GM18519 (cell line): ENCODE data around the gene DST.
"Not testable (repeated sequence)": the region's sequence is repeated elsewhere in the genome, so short reads cannot be mapped to it uniquely, and the experiment has no call there.

Source experiments
- ATAC-seq: cut with Tn5 transposase; IDR thresholded peaks from one replicate; pipeline ENCODE4 v1.9.1; 2021; ENCODE audit warnings: mild to moderate bottlenecking, moderate library complexity; ENCODE audit not compliant: unreplicated experiment, low FRiP score

DST gene

DNA sequence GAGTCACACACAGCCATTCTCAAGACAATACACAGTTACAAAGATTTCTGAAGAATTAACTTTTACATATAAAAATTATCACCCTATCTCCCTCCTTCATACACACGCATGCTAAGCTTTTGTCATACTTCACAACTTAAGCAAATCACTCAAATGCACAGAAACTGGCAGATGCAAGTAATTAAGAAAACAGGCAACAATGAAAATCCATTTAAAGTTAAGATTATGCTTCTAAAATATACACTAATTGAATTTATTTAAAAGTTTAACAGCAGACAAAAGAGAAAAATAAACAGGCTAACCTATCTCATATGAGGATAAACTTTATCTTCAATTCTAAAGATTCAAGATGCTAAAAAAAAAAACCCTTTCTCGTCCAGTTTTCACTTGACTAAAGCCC lies 68.4 kb downstream of the DST start:
- ATAC-seq = no peak

DNA sequence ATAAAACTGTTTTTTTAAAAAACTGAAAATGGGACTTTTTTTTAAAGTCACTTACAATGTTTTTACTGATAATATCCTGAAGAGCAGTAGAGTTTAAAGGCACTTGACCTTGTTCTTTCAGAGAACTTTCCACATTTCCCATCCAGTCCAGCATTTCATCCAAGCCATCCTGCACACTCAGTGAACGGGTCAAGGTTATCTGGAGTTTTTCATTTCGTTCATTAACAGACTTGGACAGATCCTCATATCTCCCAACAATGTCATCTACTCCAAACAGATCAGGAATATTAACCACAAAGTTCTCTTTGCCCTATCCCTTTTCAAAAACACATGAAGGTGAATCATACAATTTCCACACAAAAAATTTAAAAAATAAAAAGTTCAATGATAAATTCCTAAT lies 69.1 kb downstream of the DST start:
- no peak for ATAC-seq

DNA sequence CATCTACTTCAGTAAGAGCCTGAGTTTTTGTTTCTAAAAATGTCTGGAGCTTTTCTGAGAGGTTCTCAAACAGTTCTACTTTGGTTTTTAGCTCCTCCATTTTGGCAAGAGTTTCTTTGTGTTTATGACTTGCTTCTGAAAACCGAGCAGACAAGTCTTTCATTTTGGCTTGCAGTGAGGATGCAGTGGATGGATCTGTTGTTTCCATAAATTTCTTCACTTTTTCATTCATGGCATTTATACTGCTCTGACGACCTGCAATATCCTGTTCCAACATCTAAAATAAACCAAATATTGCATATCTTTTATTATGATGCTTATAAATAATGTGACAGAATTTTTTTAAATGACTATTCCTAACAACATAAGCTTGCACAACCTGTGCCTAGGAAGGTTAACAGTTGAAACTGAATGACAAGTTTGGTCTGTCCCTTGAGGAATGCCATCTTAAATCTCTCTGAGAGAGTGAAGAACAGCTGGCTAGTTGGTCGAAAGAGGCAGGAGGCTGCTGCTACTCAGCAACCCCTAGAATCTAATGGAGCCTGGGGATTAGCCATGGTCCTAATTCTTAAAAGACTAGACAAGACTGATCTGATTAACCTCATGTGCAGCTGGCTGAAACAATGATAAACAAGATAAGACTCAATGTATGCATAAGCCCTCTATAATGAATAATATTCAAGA lies 69.8 kb downstream of the DST start:
- no peak for ATAC-seq

DNA sequence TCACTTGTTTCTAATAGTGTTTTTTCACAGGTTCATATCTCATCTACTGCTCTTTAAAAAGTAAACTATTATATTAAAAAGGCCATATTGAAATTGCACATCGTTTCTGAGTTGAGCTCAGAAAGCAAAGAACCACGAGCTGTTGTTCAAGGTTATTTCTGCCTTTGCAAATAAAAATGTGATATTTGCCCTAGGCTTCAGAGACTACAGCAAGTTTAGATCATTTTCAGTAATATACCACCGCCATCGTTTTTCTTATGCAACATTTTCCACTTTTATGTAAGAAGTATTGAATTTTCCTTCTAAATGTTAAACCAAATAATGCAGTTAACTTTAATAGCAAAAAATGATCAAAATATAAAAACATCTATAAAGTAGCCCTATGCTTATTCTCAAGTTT lies 71.1 kb downstream of the DST start:
- ATAC-seq = no peak

DNA sequence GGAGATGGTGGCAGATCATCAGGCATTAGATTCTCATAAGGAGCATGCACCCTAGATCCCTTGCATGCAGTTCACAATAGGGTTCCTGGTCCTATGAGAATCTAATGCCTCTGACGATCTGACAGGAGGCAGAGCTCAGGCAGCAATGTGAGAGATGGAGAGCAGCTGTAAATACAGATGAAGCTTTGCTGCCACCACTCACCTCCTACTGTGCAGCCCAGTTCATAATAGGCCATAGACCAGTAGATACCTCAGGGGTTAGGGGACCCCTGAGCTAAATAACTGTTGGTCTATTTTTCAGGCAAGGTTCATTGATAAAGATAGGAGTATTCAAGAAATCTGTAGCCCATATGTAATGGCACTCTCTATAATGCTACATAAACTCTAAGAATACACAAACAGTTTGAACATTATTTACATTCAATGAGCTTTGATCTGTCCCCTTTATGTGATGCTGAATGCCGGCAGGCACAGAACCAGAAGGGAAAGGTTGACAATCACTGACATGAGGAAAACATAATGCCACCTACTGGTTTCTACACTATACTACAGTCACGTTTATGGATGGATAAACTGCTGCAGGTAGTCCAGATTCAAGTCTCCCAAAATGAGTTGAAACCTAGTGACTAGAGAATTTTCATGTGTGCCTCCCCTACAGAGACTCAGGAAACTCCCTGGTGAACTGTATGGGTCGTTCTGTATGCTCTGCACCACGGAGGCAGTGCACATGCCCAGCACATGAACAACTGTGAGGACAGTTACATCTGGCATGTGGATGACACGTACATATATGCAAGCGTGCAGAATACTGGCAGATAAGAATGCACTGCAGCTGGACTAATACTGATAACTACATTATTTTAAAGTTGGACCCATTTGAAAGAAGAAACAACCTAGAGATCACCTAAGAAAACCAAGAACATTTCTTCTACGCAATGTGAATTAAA lies 72.0 kb downstream of the DST start:
- peak; percentile 76 for ATAC-seq

DNA sequence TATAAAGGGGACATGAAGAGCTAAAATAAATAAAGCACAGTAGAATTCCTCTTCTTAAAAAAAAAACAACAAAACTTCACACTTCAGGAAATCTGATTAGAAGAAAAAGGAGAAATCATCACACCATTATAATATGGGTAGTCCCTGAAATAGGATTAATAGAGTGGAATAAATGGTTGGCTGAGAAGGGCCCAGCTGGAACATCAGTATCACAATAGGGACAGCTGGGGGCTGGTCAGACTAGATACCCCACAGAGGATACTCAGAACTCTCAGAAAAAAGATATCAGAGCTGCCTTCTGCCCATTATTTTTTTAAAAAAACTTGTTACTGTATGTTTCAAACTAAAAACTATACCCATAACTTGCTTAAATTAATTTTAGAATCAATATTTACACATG lies 75.2 kb downstream of the DST start:
- no peak for ATAC-seq

DNA sequence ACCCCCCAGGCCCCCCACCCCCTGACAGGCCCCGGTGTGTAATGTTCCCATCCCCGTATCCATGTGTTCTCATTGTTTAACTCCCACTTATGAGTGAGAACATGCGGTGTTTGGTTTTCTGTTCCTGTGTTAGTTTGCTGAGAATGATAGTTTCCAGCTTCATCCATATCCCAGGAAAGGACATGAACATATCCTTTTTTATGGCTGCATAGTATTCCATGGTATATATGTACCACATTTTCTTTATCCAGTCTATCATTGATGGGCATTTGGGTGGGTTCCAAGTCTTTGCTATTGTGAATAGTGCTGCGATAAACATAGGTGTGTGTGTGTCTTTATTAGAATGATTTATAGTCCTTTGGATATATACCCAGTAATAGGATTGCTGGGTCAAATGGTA lies 80.0 kb downstream of the DST start:
- ATAC-seq = not testable (repeated sequence)

DNA sequence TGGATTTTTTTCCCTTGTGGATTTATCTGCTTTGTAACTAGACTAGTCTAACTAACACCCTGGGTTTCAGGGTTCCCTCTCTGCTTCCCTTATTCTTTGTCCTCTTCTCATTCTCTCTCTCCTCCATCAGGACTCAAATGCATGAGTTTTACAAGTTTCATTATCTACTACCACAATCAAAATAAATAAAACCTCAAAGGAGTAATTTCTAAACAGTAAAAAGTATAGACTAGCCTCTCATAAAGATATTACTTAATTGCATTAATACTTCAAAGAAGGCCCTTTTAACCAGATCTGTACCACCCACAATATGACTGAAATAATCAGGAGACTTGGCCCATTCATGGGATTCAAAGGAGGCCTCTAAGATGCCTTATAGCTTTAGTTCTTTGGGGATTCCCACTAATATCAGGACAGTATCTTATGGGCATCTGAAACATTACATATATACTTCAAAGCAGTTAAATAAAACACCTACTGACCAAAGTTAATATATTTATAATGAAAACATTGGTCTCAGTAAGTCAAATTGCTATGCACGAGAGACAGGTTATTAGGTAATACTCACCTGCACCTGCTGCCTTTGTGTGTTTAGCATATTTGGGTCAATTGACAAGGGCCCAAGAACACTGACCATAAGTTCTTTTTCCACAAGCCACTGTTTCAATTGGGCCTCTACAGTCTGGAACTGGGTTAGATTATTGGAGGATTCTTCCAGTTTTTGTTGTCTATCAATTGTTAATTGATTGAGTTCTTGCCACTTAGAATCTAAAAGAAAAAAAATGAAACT lies 85.7 kb downstream of the DST start:
- no peak for ATAC-seq

DNA sequence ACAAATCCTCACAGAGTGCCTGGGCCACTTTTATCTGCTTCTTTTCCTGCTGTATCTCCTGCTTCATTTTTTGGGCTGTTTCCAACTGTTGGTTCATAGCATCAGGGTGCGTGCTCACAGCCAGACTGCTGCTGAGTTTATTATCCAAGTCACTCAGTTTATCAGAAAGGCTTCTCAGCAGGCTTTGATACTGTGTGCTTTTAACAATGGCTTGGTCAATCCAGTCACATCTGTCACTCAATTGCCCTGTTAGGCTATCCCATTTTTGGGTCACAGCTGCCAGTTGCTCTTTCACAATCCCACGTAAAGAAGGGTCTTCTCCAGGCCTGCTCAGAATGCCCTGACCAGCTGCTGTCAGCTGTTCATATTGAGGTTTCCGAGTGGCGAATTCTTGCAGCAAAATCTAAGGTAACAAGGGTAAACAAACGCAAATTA lies 87.2 kb downstream of the DST start:
- no peak for ATAC-seq

DNA sequence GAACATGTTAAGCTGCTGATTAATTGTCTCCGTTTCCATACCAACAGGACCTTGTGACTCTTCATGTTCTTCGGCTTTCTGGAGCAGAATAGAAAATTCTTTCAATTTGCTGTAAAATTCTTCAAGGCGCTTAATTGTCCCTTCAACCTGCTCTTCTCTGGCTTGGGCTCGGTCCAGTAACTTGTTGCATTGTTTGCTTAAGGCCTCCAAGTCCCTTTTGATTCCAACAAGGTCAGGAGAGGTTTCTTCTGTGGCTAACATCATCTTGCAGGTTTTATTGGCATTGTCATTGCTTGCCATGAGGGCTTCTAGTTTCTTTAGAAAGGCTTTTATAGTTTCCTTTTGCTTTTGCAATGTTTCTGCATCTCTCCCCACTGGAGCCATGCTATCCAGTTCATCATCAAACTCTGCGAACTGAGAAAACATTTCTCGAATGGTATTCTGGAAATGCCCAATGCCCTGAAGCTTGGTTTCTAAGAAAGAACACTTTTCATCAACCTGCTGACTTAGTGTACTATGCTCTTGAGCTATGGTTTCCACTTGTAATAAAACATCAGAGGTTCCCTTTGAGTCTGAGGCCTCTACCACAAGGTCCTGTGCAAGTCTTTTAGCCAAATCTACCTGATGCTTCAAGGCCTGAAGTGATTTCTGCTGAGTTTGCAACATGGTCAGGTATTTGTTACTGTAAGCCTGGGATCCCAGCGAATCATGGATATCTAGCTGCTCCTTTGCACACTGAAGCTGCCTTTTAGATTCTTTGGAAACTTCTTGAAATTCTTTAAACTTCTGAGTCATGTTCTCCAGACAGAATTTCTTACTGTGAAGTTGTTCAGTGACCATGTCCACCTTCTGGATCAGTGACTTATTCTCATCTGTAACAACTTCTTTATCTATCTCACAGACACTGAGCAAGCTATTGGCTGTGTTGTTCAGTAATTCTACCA lies 90.2 kb downstream of the DST start:
- no peak for ATAC-seq

DNA sequence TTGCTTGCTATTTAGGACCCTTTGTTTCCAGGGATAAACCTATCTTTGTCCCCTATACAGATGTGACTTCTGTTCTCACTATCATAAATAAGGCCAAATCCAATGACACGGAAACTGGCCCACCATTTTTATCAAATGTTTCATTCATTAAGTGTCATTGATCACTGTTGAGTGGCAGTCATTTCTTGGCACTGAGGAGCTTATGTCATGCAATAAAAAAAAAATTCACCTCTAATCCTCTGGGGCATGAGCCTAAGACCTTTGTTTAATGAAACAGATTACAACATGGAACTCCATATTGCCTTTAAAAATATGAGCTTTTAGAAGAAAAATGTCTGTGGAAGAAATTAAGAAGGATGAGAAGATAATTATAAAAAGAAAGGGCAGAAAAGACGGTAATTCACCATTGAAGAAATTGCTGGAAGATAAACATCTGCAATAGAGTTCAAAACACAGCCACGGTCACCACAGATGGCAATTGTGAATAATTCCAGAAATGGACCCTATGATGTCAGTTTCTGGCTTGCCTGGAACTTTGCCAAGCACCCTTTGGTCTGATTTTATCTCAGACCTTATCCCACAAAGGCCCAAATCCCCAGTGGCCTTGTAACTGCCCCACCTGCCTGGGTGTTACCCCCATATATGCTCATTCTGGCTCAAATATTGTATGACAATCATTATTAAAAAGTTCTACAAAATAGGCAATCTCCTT lies 91.1 kb downstream of the DST start:
- ATAC-seq = no peak

DNA sequence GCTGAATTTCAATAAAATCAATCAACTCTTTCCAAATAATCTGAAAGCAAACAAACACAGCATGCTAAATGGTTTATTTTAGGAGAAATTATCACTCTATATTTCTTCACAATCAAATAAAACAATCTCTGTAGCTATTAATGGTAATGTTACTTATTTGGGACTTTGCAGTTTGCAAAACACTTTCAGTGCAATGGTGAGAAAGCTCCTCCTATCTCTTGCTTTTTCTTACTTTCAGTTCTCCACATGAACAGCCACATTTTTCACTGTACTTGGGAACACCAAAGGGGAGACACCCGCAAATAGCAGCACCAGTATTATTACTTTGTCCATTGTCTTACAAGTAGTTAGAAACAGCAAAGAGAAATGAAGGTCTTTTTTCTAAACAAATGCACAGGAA lies 92.4 kb downstream of the DST start:
- no peak for ATAC-seq

DNA sequence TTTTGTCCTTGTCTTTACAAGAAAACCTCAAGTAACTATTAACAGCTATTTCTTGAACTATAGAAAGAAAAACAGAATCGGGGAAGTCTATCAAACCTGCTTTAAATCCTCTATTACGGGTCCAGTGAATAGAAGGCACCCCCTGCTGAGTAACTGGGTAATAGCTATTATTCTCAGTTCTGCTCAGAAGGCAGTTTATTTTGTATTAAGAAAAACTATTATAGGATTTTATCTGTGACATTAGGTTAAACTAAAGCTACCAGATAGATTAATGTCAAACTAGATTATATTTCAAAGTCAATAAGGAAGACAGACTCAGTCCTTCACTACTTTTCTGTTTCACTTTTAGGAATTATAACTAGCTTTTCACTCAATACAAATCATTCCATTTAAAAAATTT lies 93.7 kb downstream of the DST start:
- no peak for ATAC-seq

DNA sequence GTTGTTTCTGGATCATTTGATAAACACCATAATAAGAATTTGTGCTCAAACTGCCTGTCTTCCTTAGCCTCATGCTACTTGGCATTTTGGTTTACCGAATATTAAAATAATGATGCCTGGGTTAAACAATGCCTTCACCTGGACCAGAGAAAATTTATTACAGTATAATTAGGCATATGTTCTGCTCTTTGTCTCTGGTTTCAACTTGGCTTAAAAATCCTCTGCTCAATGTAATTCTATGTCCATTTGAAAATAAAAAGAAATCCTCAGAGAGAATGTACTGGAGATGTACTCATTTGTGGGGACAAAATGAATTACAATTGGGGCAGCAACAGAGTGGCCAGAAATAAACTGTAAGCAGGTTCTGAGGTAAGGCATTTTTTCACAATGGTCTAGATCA lies 95.0 kb downstream of the DST start:
- no peak for ATAC-seq

DNA sequence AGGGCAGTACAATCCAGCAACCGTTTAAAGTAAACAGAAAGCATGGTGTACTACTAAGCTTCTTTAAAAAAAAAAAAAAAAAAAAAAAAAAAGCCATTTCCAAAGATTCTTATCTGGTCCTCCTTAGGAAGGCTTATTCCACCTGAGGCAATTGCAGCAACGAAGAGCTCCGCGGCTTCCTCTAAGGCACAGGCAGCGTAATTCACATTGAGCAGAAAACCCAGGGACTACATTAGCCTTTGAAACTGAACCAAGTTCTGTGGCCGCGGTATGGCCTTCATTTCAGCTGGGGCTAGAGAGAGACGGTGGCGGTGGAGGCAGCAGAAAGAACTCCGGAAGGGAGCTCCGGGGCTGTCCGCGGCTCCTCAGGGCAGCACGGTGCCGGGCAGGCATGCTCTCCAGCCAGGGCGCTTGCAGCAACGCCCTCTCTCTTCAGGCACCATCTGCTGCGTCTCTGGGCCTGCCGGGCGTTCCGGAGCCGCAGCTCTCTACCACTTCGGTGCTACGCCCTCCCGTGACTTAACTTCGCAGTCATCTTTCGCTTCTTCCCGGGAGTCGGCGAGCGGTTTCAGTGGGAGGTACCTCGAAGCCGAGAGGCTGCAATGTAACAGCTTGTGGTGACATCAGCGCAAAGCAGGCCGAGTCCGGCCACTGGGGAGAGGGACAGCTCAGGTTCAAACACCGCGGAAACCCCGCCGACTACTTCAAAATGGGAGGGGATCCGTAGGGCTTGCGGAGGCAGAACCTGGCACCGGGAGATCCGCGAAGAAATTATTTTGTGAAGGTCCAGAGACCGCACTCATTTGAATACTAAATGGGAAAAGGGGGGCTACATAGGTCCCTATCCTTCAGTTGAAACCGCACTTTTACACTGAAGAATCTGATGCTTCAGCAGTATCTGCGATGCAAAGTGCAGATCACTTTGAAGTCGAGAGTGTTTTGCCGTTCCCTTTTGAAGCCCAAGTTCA lies 100.0 kb downstream of the DST start:
- peak; percentile 97 for ATAC-seq

DNA sequence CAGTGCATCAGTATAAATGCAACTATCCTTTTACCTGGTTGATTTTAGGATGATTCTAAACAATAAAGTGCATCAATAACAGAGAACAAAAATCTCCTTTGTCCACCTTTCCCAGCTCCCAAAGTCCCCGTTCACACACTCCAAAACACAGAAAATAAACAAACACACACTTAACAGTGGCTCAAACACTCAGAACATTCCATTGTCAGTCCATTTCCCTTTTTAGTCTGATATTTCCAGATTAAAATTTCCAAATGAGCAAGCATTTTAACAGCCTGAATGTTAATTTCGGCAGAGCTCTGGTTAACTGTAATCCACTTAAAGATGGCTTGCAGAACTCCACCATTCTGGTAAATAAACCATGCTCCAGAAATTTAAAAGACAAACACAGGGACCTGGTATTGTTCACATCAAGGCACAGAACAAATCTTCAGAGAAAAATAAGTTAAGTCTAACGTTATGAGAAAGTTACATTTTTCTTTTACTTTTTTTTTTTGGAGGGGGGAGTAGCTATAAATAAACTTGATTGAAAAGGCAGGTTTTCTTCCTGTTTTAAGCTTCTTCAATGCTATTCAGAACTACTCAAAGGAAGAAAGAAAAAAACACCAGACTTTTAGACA lies 100.8 kb downstream of the DST start:
- ATAC-seq = no peak

DNA sequence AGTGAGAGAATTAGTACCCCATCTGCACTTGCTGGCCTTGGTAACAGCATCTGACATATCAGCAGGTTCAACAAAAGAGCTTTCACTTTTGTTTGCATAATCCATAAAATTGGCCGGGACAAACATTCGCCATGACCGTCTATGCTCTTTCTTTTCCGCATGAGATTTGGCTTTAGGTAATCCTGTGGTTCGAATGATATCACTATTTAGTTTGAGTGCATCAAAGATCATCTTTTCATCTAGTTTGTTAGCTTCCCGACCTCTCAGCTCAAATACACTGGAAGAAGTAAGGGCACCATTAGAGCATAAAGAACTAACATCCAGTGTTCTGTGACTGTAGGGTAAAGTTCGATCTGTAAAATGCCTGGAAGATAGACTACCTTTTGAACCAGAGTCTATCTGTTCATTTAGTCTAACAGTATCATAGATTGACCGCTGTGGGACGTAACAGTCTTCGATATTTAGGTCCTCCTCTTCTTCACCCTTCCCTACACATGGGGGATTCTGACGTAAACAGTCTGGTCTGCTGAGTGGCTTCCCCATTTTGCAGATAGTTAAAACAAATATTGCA lies 101.6 kb downstream of the DST start:
- no peak for ATAC-seq
